ENCODE data around the gene LRCH1.

LRCH1 gene

DNA sequence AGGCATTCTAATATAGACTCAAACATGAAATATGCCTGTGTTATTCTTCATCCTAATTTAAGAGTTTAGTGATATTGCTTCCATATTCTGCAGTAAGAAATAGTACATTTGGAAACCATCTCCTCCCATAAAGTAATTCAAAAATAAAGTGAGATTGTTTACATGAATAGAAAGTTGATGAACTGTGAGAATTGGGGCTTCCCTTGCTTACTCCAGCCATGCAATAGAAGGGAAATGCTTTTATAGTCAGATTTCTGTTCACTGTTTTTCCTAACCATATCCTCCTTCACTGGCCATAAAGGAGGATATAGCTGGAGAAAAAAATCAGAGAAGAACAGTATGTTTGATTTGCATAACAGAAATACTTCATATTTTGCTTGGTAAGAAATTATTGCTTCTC is 7.8 kb downstream of the LRCH1 start:
- H3K27me3 ChIP-seq (ENCODE audit: insufficient read depth, poor library complexity, severe bottlenecking): no peaks in the 10 kb centered on the region
- no peak overlapping the region for H3K27ac ChIP-seq (replicated peaks)
- DNase-seq (ENCODE audit: low read depth in 1 of 2, low spot score in 1 of 2): no peak
- no peak overlapping the region for H3K4me3 ChIP-seq (replicated peaks; ENCODE audit: insufficient read depth, low read length)
- TF ChIP-seq, protein P1, sequence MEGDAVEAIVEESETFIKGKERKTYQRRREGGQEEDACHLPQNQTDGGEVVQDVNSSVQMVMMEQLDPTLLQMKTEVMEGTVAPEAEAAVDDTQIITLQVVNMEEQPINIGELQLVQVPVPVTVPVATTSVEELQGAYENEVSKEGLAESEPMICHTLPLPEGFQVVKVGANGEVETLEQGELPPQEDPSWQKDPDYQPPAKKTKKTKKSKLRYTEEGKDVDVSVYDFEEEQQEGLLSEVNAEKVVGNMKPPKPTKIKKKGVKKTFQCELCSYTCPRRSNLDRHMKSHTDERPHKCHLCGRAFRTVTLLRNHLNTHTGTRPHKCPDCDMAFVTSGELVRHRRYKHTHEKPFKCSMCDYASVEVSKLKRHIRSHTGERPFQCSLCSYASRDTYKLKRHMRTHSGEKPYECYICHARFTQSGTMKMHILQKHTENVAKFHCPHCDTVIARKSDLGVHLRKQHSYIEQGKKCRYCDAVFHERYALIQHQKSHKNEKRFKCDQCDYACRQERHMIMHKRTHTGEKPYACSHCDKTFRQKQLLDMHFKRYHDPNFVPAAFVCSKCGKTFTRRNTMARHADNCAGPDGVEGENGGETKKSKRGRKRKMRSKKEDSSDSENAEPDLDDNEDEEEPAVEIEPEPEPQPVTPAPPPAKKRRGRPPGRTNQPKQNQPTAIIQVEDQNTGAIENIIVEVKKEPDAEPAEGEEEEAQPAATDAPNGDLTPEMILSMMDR (IDR thresholded peaks at IDR 0.05; ENCODE audit: insufficient read depth, low read length): no peak
- TF ChIP-seq REST (IDR thresholded peaks at IDR 0.05; ENCODE audit: insufficient replicate concordance, low read depth) (no peak), POLR2AphosphoS5 (IDR thresholded peaks at IDR 0.05; ENCODE audit: low read depth) (no peak), SPI1 (IDR thresholded peaks at IDR 0.05; ENCODE audit: borderline replicate concordance, low read depth) (no peak), GABPA (IDR thresholded peaks at IDR 0.05; ENCODE audit: low read depth) (no peak)

- Histone ChIP-seq H3K27me3 (ENCODE audit: insufficient read depth, poor library complexity, severe bottlenecking) (no peaks in the 10 kb centered on the region), H3K4me3 (replicated peaks; ENCODE audit: insufficient read depth, low read length) (no peak overlapping the region), H3K27ac (replicated peaks) (no peak overlapping the region)
- DNase-seq (ENCODE audit: low read depth in 1 of 2, low spot score in 1 of 2): no peak
- TF ChIP-seq REST (IDR thresholded peaks at IDR 0.05; ENCODE audit: insufficient replicate concordance, low read depth) (no peak), SPI1 (IDR thresholded peaks at IDR 0.05; ENCODE audit: borderline replicate concordance, low read depth) (no peak), POLR2AphosphoS5 (IDR thresholded peaks at IDR 0.05; ENCODE audit: low read depth) (no peak), GABPA (IDR thresholded peaks at IDR 0.05; ENCODE audit: low read depth) (no peak)
- TF ChIP-seq, protein P1 (IDR thresholded peaks at IDR 0.05; ENCODE audit: insufficient read depth, low read length): no peak
These were observed 8.3 kb downstream of the LRCH1 start for GRCh38 chr13:46561286-46561685.

DNA sequence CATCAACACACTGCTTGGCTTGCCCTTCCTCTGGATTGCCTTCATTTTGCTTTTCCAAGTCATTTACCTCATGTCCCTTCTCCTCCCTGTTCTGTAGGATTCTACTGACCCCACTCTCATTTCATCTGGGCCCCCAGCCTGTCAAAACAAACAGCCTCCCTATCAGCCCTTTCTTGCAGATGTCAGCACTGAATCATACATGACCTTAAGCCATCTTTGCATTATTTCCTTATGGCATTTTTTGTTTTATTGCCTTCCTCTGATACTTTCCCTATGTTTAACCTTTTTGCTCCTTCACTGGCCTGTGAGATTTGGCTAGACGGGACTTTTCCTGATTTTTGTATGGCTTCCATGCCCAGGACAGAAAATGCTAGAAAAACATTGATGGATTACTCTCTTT is 8.7 kb downstream of the LRCH1 start:
- DNase-seq (ENCODE audit: low read depth in 1 of 2, low spot score in 1 of 2): no peak
- no peak overlapping the region for H3K27ac ChIP-seq (replicated peaks)
- H3K27me3 ChIP-seq (ENCODE audit: insufficient read depth, poor library complexity, severe bottlenecking): no peaks in the 10 kb centered on the region
- no peak overlapping the region for H3K4me3 ChIP-seq (replicated peaks; ENCODE audit: insufficient read depth, low read length)
- no peak for TF ChIP-seq POLR2AphosphoS5 (IDR thresholded peaks at IDR 0.05; ENCODE audit: low read depth)
- no peak for TF ChIP-seq REST (IDR thresholded peaks at IDR 0.05; ENCODE audit: insufficient replicate concordance, low read depth)
- TF ChIP-seq GABPA (IDR thresholded peaks at IDR 0.05; ENCODE audit: low read depth): no peak
- no peak for TF ChIP-seq SPI1 (IDR thresholded peaks at IDR 0.05; ENCODE audit: borderline replicate concordance, low read depth)
- TF ChIP-seq, protein P1 (IDR thresholded peaks at IDR 0.05; ENCODE audit: insufficient read depth, low read length): no peak

All from HL-60 (cell line).